22Rv1 (cell line): ENCODE measurements around the gene HMHB1.

Experiments
- CTCF ChIP-seq: fragments of 450-650 bp; IDR thresholded peaks from 2 replicates; pipeline ENCODE4 v1.5.1; 2017; ENCODE audit warnings: mild to moderate bottlenecking
- ZFX ChIP-seq: fragments of 450-650 bp; IDR thresholded peaks from 2 replicates; pipeline ENCODE4 v1.6.1; 2017; ENCODE audit warnings: antibody characterized with exemption, borderline replicate concordance

DNA sequence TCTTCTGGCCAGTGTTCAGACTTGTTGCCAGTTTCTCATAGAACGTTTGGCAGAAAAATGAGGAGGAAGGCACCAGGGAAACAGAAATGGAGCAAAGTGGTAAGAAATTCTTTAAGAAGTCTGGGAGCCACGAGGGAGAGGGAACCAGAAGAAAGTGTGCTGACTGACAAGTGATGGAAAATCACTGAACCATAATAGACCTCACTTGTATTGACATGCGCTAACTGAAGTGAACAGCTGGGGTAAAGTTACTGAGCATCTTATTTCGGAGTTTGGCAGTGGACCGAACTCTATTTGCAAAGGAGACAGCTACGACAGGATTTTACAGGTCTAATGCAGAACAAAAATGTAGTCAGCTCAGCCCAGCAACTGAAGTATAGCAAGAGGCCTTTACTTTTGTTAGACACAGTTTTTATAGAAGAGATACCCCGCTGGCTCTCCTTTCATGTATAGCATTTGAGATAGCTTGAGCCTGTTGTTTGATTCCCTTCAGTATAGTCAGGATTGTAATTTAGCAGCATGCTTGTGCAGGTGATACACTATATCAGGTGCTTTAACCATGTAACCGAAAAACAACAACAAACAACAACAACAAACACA lies 53.6 kb downstream of the HMHB1 start:
- no peak for TF ChIP-seq CTCF
- no peak for TF ChIP-seq ZFX
